H9 (cell line): ENCODE measurements around the gene AHNAK. TPM values are rescaled to one million over a fixed set of nuclear protein-coding genes. Genes with fewer than 3 reads are reported as not detected.

Experiments
- DNase-seq: peaks from one replicate; pipeline ENCODE4 v3.0.0-alpha.2; 2017
- H2AFZ ChIP-seq: one replicate; pipeline ENCODE4 v1.6.1; 2013; ENCODE audit warnings: mild to moderate bottlenecking, low read length, control low read depth, moderate library complexity
- H2AK5ac ChIP-seq: 2 replicates; pipeline ENCODE4 v1.6.1; 2013; ENCODE audit warnings: low read length, control low read depth, mixed read lengths; ENCODE audit not compliant: insufficient read length
- H2BK120ac ChIP-seq: one replicate; pipeline ENCODE4 v1.6.1; 2013; ENCODE audit warnings: low read depth, mild to moderate bottlenecking, low read length, control low read depth, inconsistent platforms; ENCODE audit not compliant: poor library complexity, severe bottlenecking
- H2BK12ac ChIP-seq: 2 replicates; pipeline ENCODE4 v1.6.1; 2013; ENCODE audit warnings: low read length, control low read depth, mixed read lengths, low read depth; ENCODE audit not compliant: insufficient read length
- H2BK15ac ChIP-seq: 2 replicates; pipeline ENCODE4 v1.6.1; 2013; ENCODE audit warnings: low read depth, low read length, control low read depth
- H2BK20ac ChIP-seq: one replicate; pipeline ENCODE4 v1.6.1; 2013; ENCODE audit warnings: low read depth, mild to moderate bottlenecking, low read length, control low read depth, inconsistent platforms; ENCODE audit not compliant: poor library complexity, severe bottlenecking
- H2BK5ac ChIP-seq: 2 replicates; pipeline ENCODE4 v1.6.1; 2013; ENCODE audit warnings: low read length, control low read depth, mixed read lengths; ENCODE audit not compliant: insufficient read length
- H3K14ac ChIP-seq: 2 replicates; pipeline ENCODE4 v1.6.1; 2013; ENCODE audit warnings: low read length, control low read depth; ENCODE audit not compliant: insufficient read depth
- H3K18ac ChIP-seq: 2 replicates; pipeline ENCODE4 v1.6.1; 2013; ENCODE audit warnings: low read depth, mild to moderate bottlenecking, mixed read lengths, low read length, control low read depth; ENCODE audit not compliant: insufficient read length
- H3K23ac ChIP-seq: 2 replicates; pipeline ENCODE4 v1.6.1; 2013; ENCODE audit warnings: low read length, control low read depth, mixed read lengths, low read depth; ENCODE audit not compliant: insufficient read length
- H3K23me2 ChIP-seq: 2 replicates; pipeline ENCODE4 v1.6.1; 2013; ENCODE audit warnings: low read depth, mild to moderate bottlenecking, mixed read lengths, low read length, control low read depth; ENCODE audit not compliant: insufficient read length, poor library complexity, severe bottlenecking
- H3K27ac ChIP-seq: 2 replicates; pipeline ENCODE4 v1.5.1; 2013; ENCODE audit warnings: low read length, control low read depth, mixed read lengths, low read depth; ENCODE audit not compliant: insufficient read length
- H3K27me3 ChIP-seq: 2 replicates; pipeline ENCODE4 v1.6.1; 2013; ENCODE audit warnings: low read length, control low read depth, inconsistent platforms; ENCODE audit not compliant: insufficient read depth
- H3K4ac ChIP-seq: 2 replicates; pipeline ENCODE4 v1.6.1; 2013; ENCODE audit warnings: low read depth, mild to moderate bottlenecking, control low read depth, inconsistent platforms, low read length, moderate library complexity
- H3K4me1 ChIP-seq: 2 replicates; pipeline ENCODE4 v1.6.1; 2013; ENCODE audit warnings: low read length, control low read depth, inconsistent platforms; ENCODE audit not compliant: insufficient read depth
- H3K4me2 ChIP-seq: 2 replicates; pipeline ENCODE4 v1.6.1; 2013; ENCODE audit warnings: low read length, control low read depth, mixed read lengths; ENCODE audit not compliant: insufficient read length, insufficient read depth
- H3K56ac ChIP-seq: 2 replicates; pipeline ENCODE4 v1.6.1; 2013; ENCODE audit warnings: low read depth, mild to moderate bottlenecking, mixed read lengths, low read length, control low read depth; ENCODE audit not compliant: insufficient read length
- H3K79me1 ChIP-seq: 2 replicates; pipeline ENCODE4 v1.6.1; 2013; ENCODE audit warnings: low read depth, mild to moderate bottlenecking, moderate library complexity, low read length, control low read depth, inconsistent platforms; ENCODE audit not compliant: insufficient read depth, poor library complexity, severe bottlenecking
- H3K79me2 ChIP-seq: 2 replicates; pipeline ENCODE4 v1.6.1; 2013; ENCODE audit warnings: low read length, control low read depth, inconsistent platforms; ENCODE audit not compliant: insufficient read depth
- H3K9ac ChIP-seq: 2 replicates; pipeline ENCODE4 v1.6.1; 2013; ENCODE audit warnings: low read length, control low read depth, mixed read lengths; ENCODE audit not compliant: insufficient read length; ENCODE audit errors: extremely low read depth
- H3K9me3 ChIP-seq: one replicate; pipeline ENCODE4 v1.6.1; 2013; ENCODE audit warnings: low read depth, low read length, inconsistent platforms; ENCODE audit not compliant: control insufficient read depth
- H3T11ph ChIP-seq: one replicate; pipeline ENCODE4 v1.6.1; 2013; ENCODE audit warnings: mild to moderate bottlenecking, low read length, control low read depth, inconsistent platforms
- H4K20me1 ChIP-seq: one replicate; pipeline ENCODE4 v1.6.1; 2013; ENCODE audit not compliant: control insufficient read depth, insufficient read length, insufficient read depth
- H4K5ac ChIP-seq: 2 replicates; pipeline ENCODE4 v1.6.1; 2013; ENCODE audit warnings: low read depth, mild to moderate bottlenecking, mixed read lengths, low read length, control low read depth; ENCODE audit not compliant: insufficient read length
- H4K8ac ChIP-seq: replicated peaks from 2 replicates; pipeline ENCODE4 v1.6.1; 2013; ENCODE audit warnings: low read length, control low read depth, mixed read lengths, low read depth; ENCODE audit not compliant: insufficient read length
- H4K91ac ChIP-seq: 2 replicates; pipeline ENCODE4 v1.6.1; 2013; ENCODE audit warnings: low read depth, mild to moderate bottlenecking, moderate library complexity, mixed read lengths, low read length, control low read depth; ENCODE audit not compliant: insufficient read length
- H3K27ac Mint-ChIP-seq, 3 experiments: 2 replicates in 2 of 3; 3 replicates in 1 of 3; pipeline ENCODE4 v1.8.0; 2020 to 2021; ENCODE audit warnings: mixed read lengths in 3 of 3, mild to moderate bottlenecking in 1 of 3, moderate library complexity in 1 of 3
- H3K27me3 Mint-ChIP-seq: 2 replicates; pipeline ENCODE4 v1.8.0; 2021; ENCODE audit warnings: low read depth, mild to moderate bottlenecking, moderate library complexity, mixed read lengths
- H3K36me3 Mint-ChIP-seq, 3 experiments: 2 replicates in 2 of 3; 3 replicates in 1 of 3; pipeline ENCODE4 v1.8.0; 2020 to 2021; ENCODE audit warnings: low read depth in 3 of 3, mixed read lengths in 3 of 3; ENCODE audit not compliant: insufficient read depth in 1 of 3
- H3K4me1 Mint-ChIP-seq, 2 experiments: 2 replicates each; pipeline ENCODE4 v1.8.0; 2020; ENCODE audit warnings: mixed read lengths in 2 of 2
- H3K4me3 Mint-ChIP-seq, 2 experiments: 2 replicates in 1 of 2; 3 replicates in 1 of 2; pipeline ENCODE4 v1.8.0; 2020 to 2021; ENCODE audit warnings: mild to moderate bottlenecking in 2 of 2, mixed read lengths in 2 of 2, moderate library complexity in 1 of 2
- H3K9me3 Mint-ChIP-seq, 2 experiments: 2 replicates in 1 of 2; 3 replicates in 1 of 2; pipeline ENCODE4 v1.8.0; 2020; ENCODE audit warnings: mild to moderate bottlenecking in 2 of 2, mixed read lengths in 2 of 2, moderate library complexity in 1 of 2
- CTCF ChIP-seq: fragments of 200-600 bp; sonication (generic); conservative IDR thresholded peaks from 3 replicates; pipeline ENCODE4 v1.8.0; 2021; ENCODE audit warnings: antibody characterized with exemption, mild to moderate bottlenecking
- WGBS: extraction: QIAGEN DNeasy Blood & Tissue Kit; methylation state at CpG from one replicate; pipeline ENCODE4 v1.1.7; 2013; ENCODE audit warnings: missing lambda C conversion rate, low lambda C conversion rate, mixed read lengths; ENCODE audit not compliant: insufficient read length; ENCODE audit errors: extremely low coverage; 5-methylcytosine and 5-hydroxymethylcytosine counted together
- total RNA-seq: library from RNA; stranded (reverse); gene quantifications from 2 replicates; pipeline ENCODE4 v1.2.1, GENCODE V29; 2021

The AHNAK gene
- total RNA-seq, 1 experiment from 2014 or later = 15.2 TPM

- no peak for DNase-seq
- H3K9me3 ChIP-seq = no peaks in the 10 kb centered on the region
- no peak overlapping the region for H3K9ac ChIP-seq
- H3K23me2 ChIP-seq = no peaks in the 10 kb centered on the region
- Mint-ChIP-seq H3K9me3 (peaks cover under 1 to 6% of the 10 kb centered on the region in 2 experiments; a peak in 2 of 5 replicates), H3K27ac (no peak overlapping the region; a peak in 2 of 7 replicates), H3K4me1 (no peaks in the 10 kb centered on the region), H3K27me3 (peaks cover 11% of the 10 kb centered on the region), H3K36me3 (peaks cover 0 to 10% (median 8%) of the 10 kb centered on the region in 3 experiments; a peak in 4 of 7 replicates), H3K4me3 (no peak overlapping the region)
- H3K14ac ChIP-seq = no peak overlapping the region
- H2BK15ac ChIP-seq = no peak overlapping the region
- no peak overlapping the region for H4K91ac ChIP-seq
- H4K5ac ChIP-seq = no peak overlapping the region
- H3K27me3 ChIP-seq = no peaks in the 10 kb centered on the region
- TF ChIP-seq CTCF = no peak
- H2BK20ac ChIP-seq = no peak overlapping the region
- no peak overlapping the region for H2BK12ac ChIP-seq
- no peak overlapping the region for H2BK5ac ChIP-seq
- H3K4me1 ChIP-seq = no peaks in the 10 kb centered on the region
- H3K79me1 ChIP-seq = no peaks in the 10 kb centered on the region
- H3K4me2 ChIP-seq = no peak overlapping the region
- H4K20me1 ChIP-seq = no peaks in the 10 kb centered on the region
- no peak overlapping the region for H2AFZ ChIP-seq
- H3K56ac ChIP-seq = no peak overlapping the region
- no peak overlapping the region for H3K18ac ChIP-seq
- no peak overlapping the region for H2BK120ac ChIP-seq
- H3K4ac ChIP-seq = no peak overlapping the region
- no peak overlapping the region for H4K8ac ChIP-seq
- no peaks in the 10 kb centered on the region for H3K79me2 ChIP-seq
- H3K23ac ChIP-seq = no peak overlapping the region
- no peak overlapping the region for H2AK5ac ChIP-seq
- H3T11ph ChIP-seq = no peak overlapping the region
- no peak overlapping the region for H3K27ac ChIP-seq
- WGBS = no CpG with 5 or more reads among the region's 14 CpGs
Observed at GRCh38 chr11:62516736-62517371, 29.8 kb downstream of the AHNAK start.
